Cardiac fibroblast (primary cell): ENCODE results near the gene IL13.

ENCODE experiments used
- DNase-seq, 2 donors: peaks; one replicate each; pipeline versions ENCODE4 v3.0.0 to v3.0.0-alpha.2; 2010; ENCODE audit warnings: low read depth in 2 of 2
- H3K4me3 ChIP-seq, 2 donors: replicated peaks in 1 of 2; 1 replicate in 1 of 2; 2 replicates in 1 of 2; pipeline ENCODE4 v1.5.1; 2011; ENCODE audit warnings: low read depth in 2 of 2, low read length in 2 of 2, mild to moderate bottlenecking in 2 of 2, moderate library complexity in 1 of 2
- TF ChIP-seq, protein P1 (sequence below): IDR thresholded peaks from one replicate; pipeline ENCODE4 v1.5.1; 2011; ENCODE audit warnings: low read depth, mild to moderate bottlenecking, low read length, inconsistent platforms

The IL13 gene

DNA sequence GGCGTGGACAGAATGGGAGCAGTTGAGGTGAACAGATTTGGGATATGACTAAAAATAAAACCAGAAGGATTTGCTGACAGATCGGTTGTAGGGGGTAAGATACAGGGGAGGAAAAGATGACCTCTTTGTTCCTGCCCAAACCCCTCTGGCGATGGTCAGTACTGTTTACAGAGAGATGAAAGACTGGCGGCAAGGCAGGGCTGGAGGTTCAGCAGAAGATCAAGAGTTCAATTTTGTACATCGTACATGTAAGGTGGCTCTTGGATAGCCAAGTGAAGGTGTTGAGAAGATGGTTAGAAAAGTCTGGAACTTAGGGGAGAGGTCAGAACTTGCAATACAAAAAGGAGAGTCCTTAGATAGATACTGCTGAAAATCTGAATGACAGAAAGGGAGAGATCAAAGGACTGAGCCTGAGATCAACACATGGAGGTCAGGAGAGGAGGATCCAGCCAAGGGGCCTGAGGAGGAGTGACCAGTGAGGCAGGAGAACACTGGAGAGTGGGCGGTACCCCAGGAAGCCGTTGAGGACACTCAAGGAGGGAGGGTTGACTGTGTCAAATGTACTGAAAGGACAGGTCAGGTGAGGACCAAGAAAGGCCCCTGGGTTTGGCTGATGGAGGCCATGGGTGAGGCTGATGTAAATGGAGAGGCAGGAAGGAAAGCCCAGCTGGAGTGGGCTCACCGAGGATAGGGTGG lies 23.0 kb downstream of the IL13 start:
- DNase-seq: no peak
- TF ChIP-seq, protein P1, sequence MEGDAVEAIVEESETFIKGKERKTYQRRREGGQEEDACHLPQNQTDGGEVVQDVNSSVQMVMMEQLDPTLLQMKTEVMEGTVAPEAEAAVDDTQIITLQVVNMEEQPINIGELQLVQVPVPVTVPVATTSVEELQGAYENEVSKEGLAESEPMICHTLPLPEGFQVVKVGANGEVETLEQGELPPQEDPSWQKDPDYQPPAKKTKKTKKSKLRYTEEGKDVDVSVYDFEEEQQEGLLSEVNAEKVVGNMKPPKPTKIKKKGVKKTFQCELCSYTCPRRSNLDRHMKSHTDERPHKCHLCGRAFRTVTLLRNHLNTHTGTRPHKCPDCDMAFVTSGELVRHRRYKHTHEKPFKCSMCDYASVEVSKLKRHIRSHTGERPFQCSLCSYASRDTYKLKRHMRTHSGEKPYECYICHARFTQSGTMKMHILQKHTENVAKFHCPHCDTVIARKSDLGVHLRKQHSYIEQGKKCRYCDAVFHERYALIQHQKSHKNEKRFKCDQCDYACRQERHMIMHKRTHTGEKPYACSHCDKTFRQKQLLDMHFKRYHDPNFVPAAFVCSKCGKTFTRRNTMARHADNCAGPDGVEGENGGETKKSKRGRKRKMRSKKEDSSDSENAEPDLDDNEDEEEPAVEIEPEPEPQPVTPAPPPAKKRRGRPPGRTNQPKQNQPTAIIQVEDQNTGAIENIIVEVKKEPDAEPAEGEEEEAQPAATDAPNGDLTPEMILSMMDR: no peak
- H3K4me3 ChIP-seq: no peak overlapping the region

DNA sequence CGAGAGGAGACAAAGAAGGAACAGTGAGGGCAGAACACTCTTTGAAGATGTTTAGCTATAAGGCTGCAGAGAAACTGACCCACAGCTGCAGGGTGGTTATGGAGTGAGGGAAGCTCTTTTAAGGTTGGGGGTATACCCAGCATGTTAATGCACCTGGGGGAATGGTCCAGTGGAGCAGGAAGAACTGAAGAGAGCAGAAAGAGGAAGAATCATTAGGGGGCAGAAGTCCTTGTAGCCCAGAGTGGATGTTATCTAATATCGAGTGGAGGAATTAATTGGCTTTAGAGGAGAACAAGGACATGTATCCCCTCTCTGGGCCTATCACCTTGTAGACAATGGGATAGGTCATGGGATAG lies 23.5 kb downstream of the IL13 start:
- TF ChIP-seq, protein P1: no peak
- H3K4me3 ChIP-seq: no peak overlapping the region
- no peak for DNase-seq

DNA sequence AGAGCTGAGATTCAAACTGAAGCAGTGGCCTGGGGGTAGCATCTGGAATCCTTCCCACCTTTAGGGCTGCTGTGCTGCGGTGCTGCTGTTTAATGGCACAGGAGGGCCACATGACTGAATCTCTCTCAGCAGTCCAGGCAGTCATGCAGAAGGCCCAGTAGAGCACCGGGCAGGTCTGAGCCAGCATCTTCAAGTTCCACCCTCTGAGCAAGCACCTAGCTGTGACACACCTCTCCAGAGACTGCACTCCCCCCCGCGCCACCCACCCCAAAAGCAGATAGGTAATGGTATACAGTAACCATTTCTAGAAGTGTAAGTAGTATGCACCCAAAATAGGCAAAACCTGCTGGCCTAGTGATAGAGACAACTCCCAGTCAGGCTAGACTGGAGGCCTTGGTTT lies 24.0 kb downstream of the IL13 start:
- no peak overlapping the region for H3K4me3 ChIP-seq
- no peak for DNase-seq
- TF ChIP-seq, protein P1: no peak

DNA sequence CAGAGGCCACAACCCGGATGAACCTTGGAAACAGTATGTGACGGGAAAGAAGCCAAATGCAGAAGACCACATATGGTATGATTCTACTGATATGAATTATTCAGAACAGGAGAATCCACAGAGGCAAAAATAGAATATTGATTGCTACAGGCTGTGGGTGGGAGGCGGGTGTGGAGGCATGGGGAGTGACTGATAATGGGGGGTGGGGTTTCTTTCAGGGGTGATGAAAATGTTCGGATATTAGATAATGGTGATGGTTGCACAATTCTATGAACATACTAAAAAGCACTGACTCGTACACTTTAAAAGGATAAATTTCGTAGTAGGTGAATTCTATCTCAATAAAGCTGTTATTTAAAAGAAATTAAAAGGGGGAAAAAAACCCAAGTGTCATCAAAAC lies 26.5 kb downstream of the IL13 start:
- no peak for DNase-seq
- TF ChIP-seq, protein P1: no peak

DNA sequence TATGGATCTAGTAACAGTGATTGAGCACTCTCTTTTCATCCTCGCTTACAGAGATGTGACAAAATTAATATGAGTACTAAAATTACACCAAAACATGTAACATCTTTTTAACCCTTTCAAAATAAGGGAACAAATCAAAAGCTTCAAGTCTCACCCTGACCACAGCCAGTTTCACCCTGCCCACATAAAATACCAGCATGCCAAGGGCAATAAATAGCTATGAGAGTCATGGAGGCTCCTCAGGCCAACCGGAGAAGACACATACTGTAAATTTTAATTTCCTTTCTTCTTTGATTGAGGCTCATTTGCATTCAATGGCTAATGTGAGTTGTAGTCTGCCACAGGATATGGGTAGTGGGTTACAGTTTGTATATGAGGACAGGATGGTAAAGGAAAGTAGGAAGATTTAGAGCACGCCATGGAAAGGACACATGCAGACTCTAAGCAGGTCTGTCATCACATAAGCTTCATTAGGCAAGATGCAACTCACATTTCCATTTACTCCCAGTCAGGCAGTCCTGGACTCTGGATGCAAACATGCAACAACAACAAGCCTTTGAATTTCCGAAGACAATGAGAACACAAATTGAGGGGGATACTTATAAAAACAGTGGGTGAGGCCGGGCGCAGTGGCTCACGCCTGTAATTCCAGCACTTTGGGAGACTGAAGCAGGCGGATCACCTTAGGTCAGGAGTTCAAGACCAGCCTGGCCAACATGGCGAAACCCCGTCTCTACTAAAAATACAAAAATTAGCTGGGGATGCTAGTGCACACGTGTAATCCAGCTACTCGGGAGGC lies 27.1 kb downstream of the IL13 start:
- no peak overlapping the region for H3K4me3 ChIP-seq
- TF ChIP-seq, protein P1: no peak
- no peak for DNase-seq

More for the DNA sequence above, 26.5 kb downstream of the IL13 start:
- H3K4me3 ChIP-seq: no peak overlapping the region

DNA sequence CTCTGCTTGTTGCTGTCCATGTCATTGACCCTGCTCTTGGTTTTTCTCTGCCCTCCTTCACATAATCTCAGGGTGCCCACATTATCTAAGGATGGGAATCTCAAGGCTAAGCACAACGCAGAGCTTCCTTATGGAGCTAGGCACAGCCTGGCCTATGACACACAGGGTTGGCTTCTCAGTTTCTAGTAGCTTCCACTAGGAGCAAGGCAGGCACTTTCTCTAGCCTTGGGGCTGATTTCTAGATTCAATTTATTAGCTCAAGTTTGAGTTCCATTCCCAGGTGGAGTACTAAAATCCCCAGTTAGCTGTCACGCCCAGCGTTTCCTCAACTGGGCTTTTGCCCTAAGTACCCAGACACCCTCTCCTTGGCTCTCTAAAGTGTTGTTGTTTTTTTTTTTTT lies 28.2 kb downstream of the IL13 start:
- DNase-seq: no peak
- H3K4me3 ChIP-seq: no peak overlapping the region
- TF ChIP-seq, protein P1: no peak

DNA sequence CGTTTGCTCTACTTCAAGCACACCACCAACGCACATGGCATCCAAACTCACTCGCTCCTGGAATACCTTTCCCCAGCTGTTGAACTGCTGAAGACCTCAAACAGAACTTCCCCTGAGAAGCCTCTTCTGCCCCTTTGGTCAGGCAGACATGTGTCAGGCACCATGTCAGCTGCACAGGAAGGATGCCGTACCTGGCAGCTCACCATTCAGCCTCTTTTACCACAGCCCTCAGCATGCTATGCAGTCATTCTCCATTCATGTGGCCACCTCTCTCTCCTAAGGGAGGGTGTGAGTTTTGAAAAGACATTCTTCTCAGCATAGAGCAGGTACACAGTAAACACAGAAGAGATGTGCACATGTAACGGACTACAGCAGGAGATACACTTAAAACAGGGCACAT lies 30.0 kb downstream of the IL13 start:
- TF ChIP-seq, protein P1: no peak
- no peak overlapping the region for H3K4me3 ChIP-seq
- no peak for DNase-seq
